SH-SY5Y (cell line): ENCODE measurements around the gene TRIM71.

Experiments used
- GATA2 ChIP-seq: IDR thresholded peaks from 2 replicates; pipeline ENCODE4 v1.6.1; 2011; ENCODE audit warnings: mild to moderate bottlenecking, low read depth, low read length
- GATA3 ChIP-seq: IDR thresholded peaks from 2 replicates; pipeline ENCODE4 v1.6.1; 2011; ENCODE audit warnings: low read depth, mild to moderate bottlenecking, low read length, moderate library complexity

TRIM71 gene

DNA sequence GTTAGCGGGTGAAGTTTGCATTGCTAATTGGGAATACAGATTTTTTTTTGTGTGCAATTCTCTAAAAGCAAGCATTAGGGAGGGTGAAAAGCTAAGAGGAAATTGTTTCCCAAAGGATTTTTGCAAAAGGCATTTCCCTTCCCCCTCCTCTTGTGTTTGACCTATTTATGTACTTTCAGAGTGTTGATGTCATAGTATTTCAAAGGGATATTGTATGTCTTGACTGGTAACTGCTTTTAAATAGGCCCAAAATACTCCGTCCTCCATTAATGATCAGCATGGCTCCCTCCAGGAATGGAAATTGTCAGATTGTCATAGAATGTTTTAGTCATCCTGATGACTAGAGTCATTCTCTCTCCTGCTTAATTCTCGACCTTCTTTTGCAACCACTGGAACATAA, 32.4 kb downstream of the TRIM71 start:
- no peak for TF ChIP-seq GATA2
- no peak for TF ChIP-seq GATA3

DNA sequence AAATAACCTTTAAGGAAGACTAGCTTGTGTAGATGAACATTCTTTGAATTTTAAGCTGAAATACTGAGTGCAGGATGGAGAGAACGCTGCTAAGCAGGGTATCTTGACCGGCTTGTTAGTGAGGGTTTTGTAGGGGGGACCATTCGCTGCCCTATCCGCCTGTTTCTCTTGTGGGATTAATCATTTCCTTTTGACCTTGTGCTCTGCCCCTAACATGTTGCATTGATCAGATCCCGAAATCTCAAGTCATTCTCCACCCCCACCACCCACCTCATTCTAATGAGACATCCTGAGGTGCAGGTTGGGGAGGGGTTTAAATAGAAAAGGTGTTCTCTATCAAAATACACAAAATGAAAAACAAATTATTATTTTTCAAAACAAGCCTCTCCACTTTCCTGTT, 32.8 kb downstream of the TRIM71 start:
- no peak for TF ChIP-seq GATA2
- TF ChIP-seq GATA3 = no peak

GRCh38 chr3:32852146-32852545, 34.3 kb downstream of the TRIM71 start:
- TF ChIP-seq GATA3 (no peak), GATA2 (no peak)

- TF ChIP-seq GATA3 (no peak), GATA2 (no peak)
Measured at GRCh38 chr3:32855350-32855953, 37.7 kb downstream of the TRIM71 start.

DNA sequence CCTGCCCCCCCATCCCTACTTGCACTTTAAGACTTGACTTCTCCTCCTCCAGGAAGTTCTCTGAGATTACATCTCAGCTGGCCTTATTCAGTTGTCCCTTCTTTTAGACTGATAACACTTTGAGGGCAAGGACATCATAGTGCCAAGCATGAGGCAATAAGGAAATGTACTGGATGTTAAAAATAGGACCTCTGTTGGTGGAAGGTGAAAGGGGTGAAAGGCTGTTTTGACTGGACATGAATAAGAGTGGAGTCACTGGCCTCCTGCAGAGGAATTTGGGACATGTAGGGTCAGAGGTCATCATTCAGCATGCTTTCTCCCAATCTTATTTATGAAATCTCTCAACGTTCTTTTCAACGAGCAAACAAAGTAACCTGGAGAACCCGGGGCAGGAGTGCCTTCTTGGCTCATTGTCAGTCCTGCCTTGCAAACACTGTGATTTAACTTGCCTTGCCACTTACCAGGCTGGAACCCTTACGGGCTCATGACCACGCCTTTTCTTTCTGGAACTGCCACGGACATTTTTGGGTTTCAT, 38.6 kb downstream of the TRIM71 start:
- TF ChIP-seq GATA2 = no peak

- TF ChIP-seq GATA3 (no peak), GATA2 (no peak)
Measured at GRCh38 chr3:32856901-32857507, 39.2 kb downstream of the TRIM71 start.

- TF ChIP-seq GATA3 (no peak), GATA2 (no peak)
Measured at GRCh38 chr3:32857921-32858320, 40.1 kb downstream of the TRIM71 start.

DNA sequence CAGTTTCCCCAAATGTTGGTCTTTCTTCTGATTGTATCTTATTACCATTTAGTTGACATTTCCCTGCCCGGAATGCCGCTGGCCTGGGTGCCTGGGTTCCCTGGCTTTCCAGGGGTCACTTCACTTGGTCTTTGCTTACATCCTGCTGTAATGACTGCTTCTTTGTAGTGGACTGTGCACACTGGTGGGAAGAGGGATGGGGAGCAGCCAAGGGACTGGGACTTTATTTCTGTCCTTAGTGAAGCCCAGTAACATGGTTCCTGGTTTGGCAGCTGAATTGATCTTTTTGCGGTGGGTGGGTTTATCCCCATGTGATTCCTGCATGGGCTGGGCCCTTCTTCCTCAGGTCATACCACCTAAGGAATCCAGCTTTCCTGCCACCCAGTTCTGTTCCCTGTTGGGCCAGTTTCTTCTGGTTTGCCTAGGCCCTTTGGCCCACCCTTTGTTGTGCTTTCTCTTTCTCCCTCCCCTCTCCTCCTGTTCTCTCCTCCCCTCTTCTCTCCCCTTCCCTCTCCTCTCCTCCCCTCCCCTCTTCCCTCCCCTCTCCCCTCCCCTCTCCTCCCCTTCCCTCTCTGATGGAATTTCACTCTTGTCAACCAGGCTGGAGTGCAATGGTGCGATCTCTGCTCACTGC, 41.9 kb downstream of the TRIM71 start:
- TF ChIP-seq GATA2 (no peak), GATA3 (no peak)

DNA sequence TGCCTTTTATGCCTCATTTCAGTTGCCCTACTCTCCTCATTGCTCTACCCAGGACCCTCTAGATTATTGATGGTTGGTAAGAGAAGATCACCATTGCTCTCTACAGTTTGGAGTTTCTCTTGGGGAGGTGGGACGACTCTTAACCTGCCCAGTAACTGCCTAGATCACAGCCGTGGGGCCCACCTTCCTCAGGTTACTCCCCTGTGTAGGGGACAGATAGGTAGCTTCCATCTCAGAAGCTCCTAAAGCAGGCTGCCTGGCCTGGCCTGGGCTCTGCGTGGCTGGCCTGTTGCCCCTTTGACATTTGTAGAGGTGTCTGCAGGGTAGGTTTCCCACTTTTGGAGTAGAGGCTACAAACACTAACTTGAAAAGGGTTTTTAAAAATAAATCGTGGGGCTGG, 42.7 kb downstream of the TRIM71 start:
- TF ChIP-seq GATA3 (no peak), GATA2 (no peak)

DNA sequence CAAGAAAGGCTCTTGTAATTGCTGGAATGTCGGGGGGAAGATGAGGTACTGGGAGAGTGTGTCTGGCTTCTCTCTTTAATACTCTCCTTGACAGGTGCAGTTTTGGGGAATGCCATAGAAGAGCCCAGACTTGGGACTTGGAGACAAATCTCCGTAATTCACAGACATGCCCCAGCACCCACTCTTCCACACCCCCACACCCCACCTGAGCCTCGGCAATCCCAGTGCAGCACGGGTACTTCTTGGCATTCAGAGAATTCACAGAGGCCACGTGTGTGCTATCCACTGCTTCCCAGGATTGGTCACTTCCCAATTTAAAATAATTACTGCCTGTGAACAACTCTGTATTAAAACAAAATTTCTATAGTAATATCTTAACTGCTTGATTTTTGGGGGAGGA, 43.9 kb downstream of the TRIM71 start:
- no peak for TF ChIP-seq GATA3
- no peak for TF ChIP-seq GATA2

DNA sequence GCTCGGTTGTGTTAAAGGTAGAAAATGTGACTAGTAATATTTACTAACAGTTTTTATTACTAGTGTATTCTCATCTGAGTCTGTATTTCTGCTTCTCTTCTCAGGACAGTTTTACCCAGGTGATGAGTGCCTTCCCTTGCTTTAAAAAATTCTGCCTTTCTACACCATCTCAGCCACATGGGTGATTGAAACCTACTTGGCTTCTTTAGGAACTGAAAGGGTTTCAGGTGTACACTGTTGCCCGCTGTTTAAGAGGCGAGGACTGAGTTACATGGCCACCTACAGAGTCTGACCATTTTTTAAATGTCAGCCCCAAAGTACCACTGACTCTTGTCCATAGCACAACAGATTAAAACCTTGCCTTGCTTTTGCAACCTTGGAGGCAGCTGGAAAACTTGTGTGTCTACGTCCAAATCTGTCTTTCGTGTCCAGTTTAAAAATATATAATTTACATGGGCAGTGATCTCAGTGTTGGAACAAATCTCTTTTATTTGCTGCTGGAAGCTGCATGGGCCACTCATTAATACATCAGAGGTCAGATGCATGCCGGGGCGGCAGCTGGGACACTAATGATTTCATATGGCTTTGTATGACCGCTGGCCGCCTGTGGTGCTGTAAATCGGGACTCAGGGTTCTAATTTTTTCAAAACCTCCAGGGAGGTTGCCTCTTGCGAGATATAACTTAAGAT, 44.6 kb downstream of the TRIM71 start:
- TF ChIP-seq GATA3 = no peak
- TF ChIP-seq GATA2 = no peak

GRCh38 chr3:32862936-32863487, 45.2 kb downstream of the TRIM71 start:
- TF ChIP-seq GATA2 (no peak), GATA3 (no peak)

GRCh38 chr3:32865383-32865782, 47.6 kb downstream of the TRIM71 start:
- TF ChIP-seq GATA3 (no peak), GATA2 (no peak)

- TF ChIP-seq GATA2 (no peak), GATA3 (no peak)
Measured at GRCh38 chr3:32866533-32866932, 48.7 kb downstream of the TRIM71 start.

- TF ChIP-seq GATA3 (no peak), GATA2 (no peak)
Measured at GRCh38 chr3:32867954-32868353, 50.2 kb downstream of the TRIM71 start.
